T-helper 1 cell treated with Interleukin-12 subunit alpha and Interleukin-12 subunit beta and Interleukin-4 antibody, amounts not matched to agents 30 μg/mL and 1 μg/mL, for 36 hours (primary cell): ENCODE measurements around the gene TAOK1.

Experiments
- H3K27ac Mint-ChIP-seq: one replicate; pipeline ENCODE4 v1.8.0; 2021; ENCODE audit warnings: mild to moderate bottlenecking, mixed read lengths
- H3K27me3 Mint-ChIP-seq: one replicate; pipeline ENCODE4 v1.8.0; 2021; ENCODE audit warnings: low read depth, mixed read lengths
- H3K36me3 Mint-ChIP-seq: one replicate; pipeline ENCODE4 v1.8.0; 2021; ENCODE audit warnings: low read depth, mixed read lengths
- H3K4me1 Mint-ChIP-seq: one replicate; pipeline ENCODE4 v1.8.0; 2021; ENCODE audit warnings: low read depth, mixed read lengths
- H3K4me3 Mint-ChIP-seq: one replicate; pipeline ENCODE4 v1.8.0; 2021; ENCODE audit warnings: mild to moderate bottlenecking, moderate library complexity, mixed read lengths
- H3K9me3 Mint-ChIP-seq: one replicate; pipeline ENCODE4 v1.8.0; 2021; ENCODE audit warnings: mixed read lengths

The TAOK1 gene

DNA sequence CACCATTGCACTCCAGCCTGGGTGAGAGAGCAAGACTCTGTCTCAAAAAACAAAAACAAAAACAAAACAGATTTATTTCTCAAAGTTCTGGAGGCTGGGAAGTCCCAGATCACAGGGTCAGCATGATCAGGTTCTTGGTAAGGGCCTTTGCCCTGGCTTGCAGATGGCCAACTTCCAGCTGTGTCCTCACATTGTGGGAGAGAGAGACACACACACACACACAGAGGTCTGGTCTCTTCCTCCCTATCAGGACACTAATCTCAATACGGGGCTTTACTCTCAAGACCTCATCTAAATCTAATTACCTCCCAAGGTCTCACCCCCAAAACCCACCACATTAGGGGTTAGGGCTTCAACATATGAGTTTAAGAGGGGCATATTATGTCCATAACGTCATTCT, 26.4 kb upstream of the TAOK1 start:
- Mint-ChIP-seq H3K27ac (no peak overlapping the region), H3K27me3 (no peaks in the 10 kb centered on the region), H3K9me3 (no peaks in the 10 kb centered on the region), H3K4me1 (no peaks in the 10 kb centered on the region), H3K36me3 (no peaks in the 10 kb centered on the region), H3K4me3 (no peak overlapping the region)

DNA sequence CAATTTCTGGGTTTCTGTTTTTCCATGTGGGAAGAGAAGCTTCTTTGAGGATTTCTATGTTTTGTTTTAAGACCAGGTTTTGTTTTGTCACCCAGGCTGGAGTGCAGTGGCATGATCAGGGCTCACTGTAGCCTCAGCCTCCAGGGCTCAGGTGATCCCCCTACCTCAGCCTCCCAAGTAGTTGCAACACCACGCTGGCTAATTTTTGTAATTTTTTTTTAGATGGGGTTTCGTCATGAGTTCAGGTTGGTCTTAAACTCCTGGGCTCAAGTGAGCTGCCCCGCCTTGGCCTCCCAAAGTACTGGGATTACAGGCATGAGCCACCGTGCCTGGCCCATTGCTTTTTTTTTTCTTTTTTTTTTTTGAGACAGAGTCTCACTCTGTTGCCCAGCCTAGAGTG, 25.5 kb upstream of the TAOK1 start:
- Mint-ChIP-seq H3K4me3 (no peak overlapping the region), H3K36me3 (no peaks in the 10 kb centered on the region), H3K27ac (no peak overlapping the region), H3K27me3 (no peaks in the 10 kb centered on the region), H3K4me1 (no peaks in the 10 kb centered on the region), H3K9me3 (no peaks in the 10 kb centered on the region)

DNA sequence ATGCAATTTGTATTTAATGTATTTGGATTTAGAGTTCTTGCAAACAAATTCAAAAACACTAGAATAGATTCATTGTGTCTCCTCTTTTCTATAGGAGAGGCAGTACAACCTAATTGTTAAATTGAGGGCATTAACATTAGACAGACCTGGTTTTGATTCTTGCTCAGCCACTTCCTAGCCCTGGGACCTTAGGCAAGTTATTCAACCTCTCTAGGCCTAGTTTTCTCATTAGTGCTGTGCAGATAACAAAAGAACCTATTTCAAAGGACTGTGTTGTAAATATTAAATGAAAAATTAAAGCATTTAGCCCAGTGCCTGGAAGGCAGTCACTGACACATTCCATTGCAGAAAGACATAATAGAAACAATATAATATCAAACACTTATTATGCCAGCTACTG, 22.0 kb upstream of the TAOK1 start:
- Mint-ChIP-seq H3K4me1 (no peaks in the 10 kb centered on the region), H3K27me3 (no peaks in the 10 kb centered on the region)

DNA sequence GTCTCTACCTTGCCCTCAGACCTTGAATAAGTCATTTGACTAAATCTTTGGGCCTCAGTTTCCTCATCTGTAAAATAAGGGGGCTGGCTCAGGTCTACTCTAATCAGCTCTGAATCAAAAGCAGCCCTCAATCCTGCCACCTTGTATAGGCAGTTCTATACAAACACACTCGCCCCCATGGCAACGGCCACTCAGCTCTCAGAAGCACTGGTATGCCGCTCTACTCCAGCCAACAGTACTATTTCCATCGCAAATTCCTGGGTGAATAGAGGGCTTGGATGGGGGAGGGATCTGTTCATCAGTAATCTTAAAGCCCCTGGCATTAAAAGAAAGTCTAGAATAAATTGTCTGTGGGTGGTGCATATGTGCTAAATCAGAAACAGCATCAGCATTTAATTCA, 21.2 kb upstream of the TAOK1 start:
- no peaks in the 10 kb centered on the region for H3K9me3 Mint-ChIP-seq
- H3K27ac Mint-ChIP-seq, result no peak overlapping the region
- H3K4me1 Mint-ChIP-seq, result no peaks in the 10 kb centered on the region
- H3K36me3 Mint-ChIP-seq, result no peaks in the 10 kb centered on the region
- H3K27me3 Mint-ChIP-seq, result no peaks in the 10 kb centered on the region
- H3K4me3 Mint-ChIP-seq, result no peak overlapping the region

More for the DNA sequence above, 22.0 kb upstream of the TAOK1 start:
- H3K9me3 Mint-ChIP-seq, result no peaks in the 10 kb centered on the region
- H3K4me3 Mint-ChIP-seq, result no peak overlapping the region
- H3K27ac Mint-ChIP-seq, result no peak overlapping the region
- H3K36me3 Mint-ChIP-seq, result no peaks in the 10 kb centered on the region

DNA sequence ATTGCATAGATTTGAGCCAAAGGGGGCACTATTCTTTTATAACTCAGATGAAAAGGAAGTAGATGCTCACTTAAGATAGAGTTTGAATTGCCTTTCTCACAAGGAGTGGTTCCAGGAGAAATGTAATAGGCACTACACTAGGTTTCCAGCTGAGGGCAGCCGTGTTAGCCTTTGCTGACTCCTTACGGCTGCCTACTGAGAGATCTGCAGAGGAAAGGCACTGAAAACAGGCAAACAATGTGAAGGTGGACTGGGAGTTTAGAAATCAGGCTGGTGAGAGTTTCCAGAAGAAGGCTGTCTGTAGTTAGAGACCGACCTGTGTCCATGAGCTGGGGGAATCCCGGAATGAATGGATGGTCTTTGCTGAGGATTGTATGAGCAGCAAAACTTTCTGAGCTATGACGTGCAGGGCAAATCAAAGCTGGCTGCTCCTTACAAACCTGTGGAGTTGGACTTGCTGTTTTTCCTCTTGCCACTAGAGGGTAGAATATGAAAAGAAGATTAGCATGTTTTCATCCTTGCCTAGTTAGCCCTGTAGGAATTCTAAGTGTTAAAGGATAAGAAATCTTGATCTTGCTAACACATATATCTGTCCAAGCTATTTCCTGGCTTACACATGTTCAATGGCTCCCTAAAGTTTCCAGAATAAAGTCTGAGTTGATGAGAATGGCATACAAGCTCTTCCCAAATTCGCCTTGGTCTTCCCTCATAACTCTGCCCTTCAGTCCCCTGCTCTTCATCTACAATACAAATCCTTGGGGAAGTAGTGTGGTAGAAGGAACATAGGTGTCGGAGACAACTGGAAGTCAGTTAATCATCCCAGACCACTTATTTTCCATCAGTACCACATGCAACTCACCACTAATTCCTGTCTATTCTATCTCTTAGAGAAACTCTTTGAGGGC, 20.1 kb upstream of the TAOK1 start:
- H3K36me3 Mint-ChIP-seq, result no peaks in the 10 kb centered on the region
- H3K4me1 Mint-ChIP-seq, result no peaks in the 10 kb centered on the region
- H3K27ac Mint-ChIP-seq, result no peak overlapping the region
- no peaks in the 10 kb centered on the region for H3K27me3 Mint-ChIP-seq
- no peak overlapping the region for H3K4me3 Mint-ChIP-seq
- H3K9me3 Mint-ChIP-seq, result no peaks in the 10 kb centered on the region

DNA sequence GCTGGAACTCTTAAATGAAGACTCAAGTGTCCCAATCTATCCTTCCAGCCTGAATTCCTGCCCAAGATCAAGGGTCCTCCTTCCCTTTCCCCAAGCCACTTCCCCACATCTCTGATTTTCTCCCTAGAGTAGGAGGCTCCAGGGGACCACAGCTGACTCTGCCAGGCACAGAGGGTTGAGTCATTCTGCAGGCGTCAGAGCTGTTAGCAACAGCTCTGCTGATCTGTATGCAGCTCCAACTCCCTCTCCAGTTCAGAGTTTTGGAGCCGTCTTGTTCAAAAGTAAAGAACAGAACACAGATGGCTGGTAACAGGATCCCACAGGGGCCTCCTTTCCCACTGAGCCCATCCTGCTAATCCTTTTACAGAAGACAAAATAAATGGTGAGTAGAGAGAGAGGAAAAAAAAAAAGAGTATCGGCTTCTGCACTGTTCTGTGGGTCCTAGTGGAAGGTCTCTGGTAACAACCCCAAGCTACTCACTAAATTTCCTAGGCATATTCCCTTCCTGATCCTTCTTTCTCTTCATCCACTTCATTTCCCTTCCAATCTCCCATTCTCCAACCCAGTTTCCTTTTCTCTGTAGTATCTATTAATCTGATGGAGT, 13.4 kb upstream of the TAOK1 start:
- no peaks in the 10 kb centered on the region for H3K9me3 Mint-ChIP-seq
- H3K4me3 Mint-ChIP-seq, result no peak overlapping the region
- peaks cover 17% of the 10 kb centered on the region for H3K27me3 Mint-ChIP-seq
- no peaks in the 10 kb centered on the region for H3K4me1 Mint-ChIP-seq
- no peak overlapping the region for H3K27ac Mint-ChIP-seq
- no peaks in the 10 kb centered on the region for H3K36me3 Mint-ChIP-seq

DNA sequence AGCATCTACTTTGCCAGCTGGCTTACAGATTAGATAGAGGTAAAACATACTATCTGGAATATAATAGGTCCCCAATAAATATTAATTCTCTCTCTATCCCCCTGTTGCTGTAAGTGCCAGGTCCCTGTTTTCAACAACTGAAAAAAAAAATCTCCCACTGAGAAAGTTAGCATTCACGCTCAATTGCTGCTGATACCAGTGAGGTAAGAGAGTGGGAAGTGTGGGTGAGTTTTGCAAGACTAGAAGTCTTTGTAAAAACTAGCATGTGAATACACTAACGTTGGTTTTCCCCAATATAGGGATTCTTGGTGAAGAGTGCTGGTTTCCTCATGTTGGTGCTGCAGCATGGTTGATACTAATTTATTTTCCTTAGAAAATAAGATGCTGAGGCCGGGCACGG, 11.7 kb upstream of the TAOK1 start:
- Mint-ChIP-seq H3K36me3 (no peaks in the 10 kb centered on the region), H3K27ac (no peak overlapping the region), H3K4me1 (no peaks in the 10 kb centered on the region), H3K9me3 (no peaks in the 10 kb centered on the region), H3K4me3 (no peak overlapping the region), H3K27me3 (peaks cover 17% of the 10 kb centered on the region)

DNA sequence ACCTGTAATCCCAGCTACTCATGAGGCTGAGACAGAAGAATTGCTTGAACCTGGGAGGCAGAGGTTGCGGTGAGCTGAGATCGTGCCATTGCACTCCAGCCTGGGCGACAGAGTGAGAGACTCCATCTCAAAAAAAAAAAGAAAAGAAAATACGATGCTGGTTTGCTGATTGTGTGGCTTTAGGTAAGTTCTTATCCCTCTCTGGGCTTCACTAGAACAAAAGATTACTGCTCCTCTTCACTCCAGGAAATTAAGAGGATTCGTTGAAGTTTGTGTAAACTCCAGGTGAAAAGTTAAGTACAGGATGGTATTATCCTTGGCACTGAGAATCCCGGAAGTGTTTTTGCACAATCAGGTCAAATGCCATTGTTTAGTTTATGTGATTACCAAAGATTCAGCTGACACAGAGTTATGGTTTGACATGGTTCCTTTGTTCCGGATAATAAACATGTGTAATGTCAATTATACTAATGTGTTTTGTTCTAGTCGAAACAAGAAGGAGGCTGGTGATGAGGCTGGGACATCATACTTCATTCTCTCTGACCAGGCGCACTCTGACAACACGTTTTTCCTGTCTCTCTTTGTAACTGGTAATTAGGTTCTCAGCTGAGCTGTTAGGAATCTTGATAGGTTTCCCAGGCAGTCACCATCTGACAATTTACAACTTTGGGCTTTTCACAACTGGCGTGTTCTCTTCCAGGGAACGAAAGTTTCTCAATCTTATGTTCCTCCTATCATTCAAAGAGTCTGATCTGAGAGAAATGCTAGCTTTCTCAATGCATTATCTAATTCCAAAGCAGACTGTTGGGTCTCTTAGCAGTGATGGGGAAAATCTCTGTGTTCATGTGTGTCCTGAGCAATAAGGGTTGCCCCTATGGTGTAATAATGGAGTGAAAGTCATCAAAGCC, 10.8 kb upstream of the TAOK1 start:
- Mint-ChIP-seq H3K27me3 (peaks cover 17% of the 10 kb centered on the region), H3K36me3 (no peaks in the 10 kb centered on the region), H3K9me3 (no peaks in the 10 kb centered on the region), H3K4me3 (no peak overlapping the region), H3K4me1 (no peaks in the 10 kb centered on the region), H3K27ac (no peak overlapping the region)

DNA sequence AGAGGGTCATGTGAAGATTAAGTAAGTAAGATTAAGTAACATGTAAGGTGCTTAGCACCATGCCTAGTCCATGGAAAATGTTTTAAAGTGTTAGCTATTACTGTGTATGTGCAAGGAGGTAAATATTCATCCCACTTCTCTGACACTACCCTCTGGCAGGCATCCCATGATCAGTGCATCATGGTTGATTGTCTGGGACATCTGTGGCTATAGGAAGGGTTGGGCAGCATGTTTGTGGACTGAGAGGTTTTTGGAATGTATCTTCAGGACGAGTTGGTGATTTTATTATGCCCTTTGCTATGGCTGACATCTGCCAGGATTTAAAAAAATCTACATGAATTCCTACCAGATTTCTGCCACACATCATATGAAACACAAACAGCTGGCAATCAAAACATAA, 6.5 kb upstream of the TAOK1 start:
- Mint-ChIP-seq H3K27ac (no peak overlapping the region), H3K9me3 (no peaks in the 10 kb centered on the region), H3K27me3 (no peaks in the 10 kb centered on the region), H3K4me1 (no peaks in the 10 kb centered on the region), H3K4me3 (no peak overlapping the region), H3K36me3 (no peaks in the 10 kb centered on the region)

DNA sequence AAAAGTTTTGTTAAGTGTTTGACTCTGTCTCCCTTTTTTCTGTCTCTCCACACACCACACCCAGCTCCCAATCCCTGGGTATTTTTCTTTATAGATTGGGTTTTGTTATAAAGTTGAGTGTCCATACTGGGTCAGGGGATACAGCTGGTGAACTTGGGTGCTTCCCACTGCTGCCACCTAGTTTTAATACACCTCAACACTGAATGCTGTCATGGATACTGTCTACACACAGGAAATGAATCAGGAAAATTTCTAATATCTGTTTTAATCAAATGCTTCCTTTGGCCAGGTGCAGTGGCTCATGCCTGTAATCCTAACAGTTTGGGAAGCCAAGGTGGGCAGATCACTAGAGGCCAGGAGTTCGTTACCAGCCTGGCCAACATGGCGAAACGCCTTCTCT, 5.3 kb upstream of the TAOK1 start:
- Mint-ChIP-seq H3K27me3 (no peaks in the 10 kb centered on the region), H3K9me3 (no peaks in the 10 kb centered on the region), H3K4me1 (peaks cover 5% of the 10 kb centered on the region), H3K27ac (no peak overlapping the region), H3K36me3 (peaks cover 2% of the 10 kb centered on the region), H3K4me3 (no peak overlapping the region)

DNA sequence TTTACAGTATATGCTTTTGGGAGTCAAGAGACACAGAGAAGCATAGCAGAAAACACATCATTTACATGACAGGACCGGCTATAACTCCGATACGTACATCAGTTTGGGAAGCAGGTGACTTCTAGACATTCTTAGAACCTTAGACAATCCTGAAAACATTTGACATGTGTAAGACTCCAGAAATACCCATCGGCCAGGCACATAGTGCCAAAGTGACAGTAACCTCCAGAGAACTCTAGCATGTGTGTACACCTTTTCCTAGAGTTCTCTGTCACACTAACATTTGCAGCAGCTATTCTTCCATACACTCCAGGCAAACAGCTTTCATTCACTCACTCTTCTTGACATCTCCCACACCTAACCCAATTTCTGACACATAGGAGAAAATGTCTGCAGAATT, 3.4 kb upstream of the TAOK1 start:
- Mint-ChIP-seq H3K27ac (no peak overlapping the region), H3K4me3 (no peak overlapping the region), H3K4me1 (peaks cover 13% of the 10 kb centered on the region), H3K36me3 (peaks cover 4% of the 10 kb centered on the region), H3K27me3 (no peaks in the 10 kb centered on the region), H3K9me3 (no peaks in the 10 kb centered on the region)

DNA sequence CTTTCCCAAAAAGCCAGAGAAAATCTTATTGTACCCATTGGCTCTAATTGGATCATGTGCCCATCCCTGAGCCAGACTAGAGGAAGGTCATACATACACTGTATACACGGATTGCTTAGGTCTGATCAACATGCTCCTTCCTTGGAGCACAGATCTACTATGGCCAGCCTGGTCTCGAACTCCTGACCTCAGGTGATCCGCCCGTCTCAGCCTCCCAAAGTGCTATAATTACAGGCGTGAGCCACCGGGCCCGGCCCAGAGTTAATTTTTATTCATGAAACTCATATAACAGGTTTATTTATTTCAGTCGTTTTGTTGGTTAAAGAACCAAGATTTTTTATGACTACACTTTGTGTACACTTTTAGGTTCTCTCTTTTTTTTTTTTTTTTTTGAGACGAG, 1.2 kb upstream of the TAOK1 start:
- Mint-ChIP-seq H3K4me1 (peaks cover 29% of the 10 kb centered on the region), H3K27ac (no peak overlapping the region), H3K4me3 (no peak overlapping the region), H3K27me3 (no peaks in the 10 kb centered on the region), H3K36me3 (peaks cover 13% of the 10 kb centered on the region), H3K9me3 (no peaks in the 10 kb centered on the region)

DNA sequence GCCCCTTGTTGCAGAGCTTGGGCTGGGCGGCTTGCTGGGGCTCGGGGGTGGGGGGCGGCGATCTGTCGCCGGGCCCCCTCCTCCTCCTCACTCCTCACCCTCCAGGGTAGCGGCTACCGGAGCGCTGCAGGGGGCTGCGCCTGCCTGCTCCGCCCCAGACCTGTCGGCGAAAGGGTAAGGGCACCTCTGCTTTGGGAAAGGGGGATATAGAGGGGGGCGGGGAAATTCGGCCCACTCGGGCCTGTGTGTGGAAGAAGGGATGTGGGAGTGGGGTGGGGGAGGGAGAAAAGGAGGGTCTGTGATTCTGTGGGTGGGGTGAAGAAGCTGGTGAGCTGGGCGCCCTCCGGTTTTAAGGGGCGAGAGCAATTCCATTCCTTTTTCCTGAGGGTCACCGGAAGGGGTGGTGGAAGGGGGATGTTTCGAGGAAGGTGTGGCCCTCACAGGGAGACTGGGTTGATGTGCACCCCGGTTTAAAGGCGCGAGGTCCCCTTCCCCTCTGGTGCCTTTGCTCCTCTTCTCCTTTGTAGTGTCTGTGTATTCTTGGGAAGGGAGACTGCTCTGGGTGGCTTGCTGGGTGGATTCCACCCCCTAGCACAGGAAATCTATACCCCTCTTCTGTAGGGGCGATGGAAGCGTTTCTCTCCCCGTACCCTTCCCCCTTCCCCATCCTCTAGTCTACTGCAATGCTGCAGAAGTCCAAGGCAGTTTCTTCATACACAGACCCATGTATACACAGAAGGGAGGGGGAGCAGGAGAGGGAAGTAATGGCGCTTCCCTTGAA, 878 bp downstream of the TAOK1 start:
- Mint-ChIP-seq H3K9me3 (no peaks in the 10 kb centered on the region), H3K4me1 (peaks cover 29% of the 10 kb centered on the region), H3K4me3 (peak overlapping the region; percentile 98), H3K27ac (peak overlapping the region; percentile 93), H3K36me3 (peaks cover 13% of the 10 kb centered on the region), H3K27me3 (no peaks in the 10 kb centered on the region)

DNA sequence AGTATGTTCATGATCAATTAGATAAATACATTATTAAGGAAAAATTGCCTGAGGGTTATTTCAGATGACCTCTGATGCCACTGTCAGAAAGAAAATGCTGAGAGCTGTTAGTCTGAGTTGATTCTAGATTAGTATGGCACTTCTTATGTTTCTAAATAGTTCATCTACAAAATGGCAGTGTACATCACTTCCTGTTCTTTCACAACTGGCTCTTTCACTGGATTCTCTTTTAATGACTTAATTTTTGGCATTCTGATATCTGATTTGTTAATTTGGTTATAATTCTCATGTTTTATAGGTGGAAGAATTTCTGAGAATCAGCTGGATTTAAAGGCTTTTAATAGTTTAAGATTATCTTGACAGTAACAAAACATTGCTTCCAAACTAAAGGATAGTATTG, 3.3 kb downstream of the TAOK1 start:
- Mint-ChIP-seq H3K9me3 (no peaks in the 10 kb centered on the region), H3K4me3 (peak overlapping the region; percentile 25), H3K4me1 (peaks cover 29% of the 10 kb centered on the region), H3K27me3 (no peaks in the 10 kb centered on the region), H3K27ac (peak overlapping the region; percentile 64), H3K36me3 (peaks cover 14% of the 10 kb centered on the region)
